ENCODE measurements around the gene ANGPTL8. TPM values are rescaled to one million over a fixed set of nuclear protein-coding genes. Genes with fewer than 3 reads are reported as not detected.

The ANGPTL8 gene, protein sequence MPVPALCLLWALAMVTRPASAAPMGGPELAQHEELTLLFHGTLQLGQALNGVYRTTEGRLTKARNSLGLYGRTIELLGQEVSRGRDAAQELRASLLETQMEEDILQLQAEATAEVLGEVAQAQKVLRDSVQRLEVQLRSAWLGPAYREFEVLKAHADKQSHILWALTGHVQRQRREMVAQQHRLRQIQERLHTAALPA
- total RNA-seq: not detected

DNA sequence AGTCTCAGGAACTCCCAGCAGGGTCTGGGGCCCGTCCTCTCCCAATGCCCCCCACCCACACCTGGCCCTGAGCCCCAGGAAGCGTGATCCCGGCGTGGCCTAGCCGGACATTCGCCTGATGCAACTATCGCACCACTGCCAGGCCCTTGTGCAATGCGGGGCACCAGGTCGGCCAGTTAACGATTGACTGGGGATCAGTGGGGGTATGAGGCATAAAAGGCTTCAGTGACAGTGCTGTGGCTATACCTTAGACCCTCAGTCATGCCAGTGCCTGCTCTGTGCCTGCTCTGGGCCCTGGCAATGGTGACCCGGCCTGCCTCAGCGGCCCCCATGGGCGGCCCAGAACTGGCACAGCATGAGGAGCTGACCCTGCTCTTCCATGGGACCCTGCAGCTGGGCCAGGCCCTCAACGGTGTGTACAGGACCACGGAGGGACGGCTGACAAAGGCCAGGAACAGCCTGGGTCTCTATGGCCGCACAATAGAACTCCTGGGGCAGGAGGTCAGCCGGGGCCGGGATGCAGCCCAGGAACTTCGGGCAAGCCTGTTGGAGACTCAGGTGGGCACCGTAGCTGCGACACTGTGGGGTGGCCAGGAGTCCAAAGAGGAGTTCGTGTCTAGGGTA lies at the start of gene ANGPTL8:
ANGPTL8 (plus strand) TSS at position 243 of the 624 bp plus-strand sequence; CDS start at position 262, 19 bp downstream.

DNA sequence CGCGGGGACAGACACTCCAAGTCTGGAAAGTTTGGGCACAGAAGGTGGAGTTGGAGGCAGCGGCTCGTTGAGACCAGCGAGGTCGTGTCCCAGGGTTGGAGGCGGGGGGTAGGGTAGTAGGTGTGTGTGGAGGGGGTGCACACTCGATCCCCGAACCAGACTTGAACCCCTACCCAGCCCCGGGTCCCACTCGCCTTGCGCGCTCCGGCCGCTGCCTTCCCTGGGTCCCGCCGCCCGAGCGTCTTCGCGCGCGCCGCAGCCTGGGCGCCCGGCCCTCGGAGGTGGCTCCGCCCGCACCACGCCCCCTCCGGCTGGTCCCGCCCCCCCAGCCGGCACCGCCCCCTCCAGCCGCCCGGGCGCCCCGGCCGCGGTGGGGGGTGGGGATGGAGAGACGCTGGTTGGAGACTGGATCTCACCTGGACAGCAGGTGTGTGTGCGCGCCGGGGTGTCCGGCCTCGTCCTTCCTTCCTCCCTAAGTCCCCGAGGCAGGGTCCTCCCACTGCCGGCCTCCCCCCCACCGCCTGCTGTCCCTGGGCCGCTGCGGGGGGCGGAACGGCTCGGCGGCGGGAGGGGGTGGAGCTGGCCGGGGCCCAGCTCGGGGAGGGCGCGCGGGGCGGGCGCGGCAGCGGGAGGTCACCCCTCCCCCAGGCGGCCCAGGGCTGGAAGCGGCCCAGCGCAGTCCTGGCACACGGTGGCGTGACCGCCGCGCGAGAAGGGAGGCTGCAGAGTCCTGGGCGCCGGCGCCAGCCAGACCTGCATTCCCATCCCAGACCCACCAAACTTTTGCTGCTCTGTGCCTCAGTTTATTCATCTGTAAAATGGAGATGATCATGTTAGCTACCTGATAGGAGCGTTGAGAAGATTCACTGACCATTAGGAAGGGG lies 41.9 kb upstream of the ANGPTL8 start, which contains the start of gene KANK2:
KANK2 (minus strand) TSS at position 255 of the 884 bp plus-strand sequence. CDS start 3,034 bp downstream, outside the sequence.

DNA sequence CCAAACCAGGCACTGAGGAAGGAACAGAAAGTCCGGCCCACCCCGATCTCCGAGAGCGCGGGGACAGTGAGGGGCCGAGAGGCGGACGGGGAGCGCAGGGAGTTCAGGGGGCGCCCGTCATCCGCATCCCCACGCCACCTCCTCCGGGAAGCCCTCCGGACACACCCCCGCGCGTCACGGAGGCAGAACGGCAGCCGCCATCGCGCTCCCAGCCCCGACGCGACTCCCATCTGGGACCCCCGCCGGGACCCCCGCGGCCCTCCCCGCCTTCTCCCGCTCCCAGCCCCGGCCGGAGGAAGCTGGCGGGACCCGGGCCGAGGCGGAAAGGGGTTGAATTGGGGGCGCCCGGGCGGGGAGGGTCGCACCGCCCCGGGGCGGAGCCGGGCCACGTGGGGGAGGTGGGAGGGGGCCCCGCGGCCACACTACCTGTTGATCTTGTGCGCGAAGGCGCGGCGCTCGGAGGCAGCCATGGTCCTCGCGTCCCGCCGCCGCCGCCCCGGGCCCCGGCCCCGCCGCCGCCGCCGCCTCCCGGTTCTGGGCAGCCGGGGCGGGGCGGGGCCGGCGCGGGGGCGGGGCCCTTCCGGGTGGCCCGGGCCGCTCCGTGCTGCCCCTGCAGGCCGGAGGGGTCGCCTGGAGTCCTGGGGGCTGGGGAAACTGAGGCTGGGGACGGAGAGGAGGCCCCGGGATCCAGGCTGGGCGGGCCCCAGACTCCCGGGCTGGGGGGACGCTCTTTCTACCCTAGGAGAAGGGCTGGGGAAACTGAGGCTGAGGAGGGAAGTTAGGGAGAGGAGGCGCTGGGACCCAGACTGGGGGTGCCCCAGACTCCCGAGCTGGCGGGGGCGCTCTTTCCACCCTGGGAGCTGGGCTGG lies 22.8 kb downstream of the ANGPTL8 start, which contains the start of gene DOCK6:
DOCK6 (minus strand) TSS at position 554 of the 869 bp plus-strand sequence; CDS start at position 470, 84 bp downstream.

Other genes with a start within 250 kb of the ANGPTL8 start
- 29.8 TPM for gene LDLR, start 150.2 kb upstream of the ANGPTL8 start, total RNA-seq
- gene SPC24, start 83.8 kb upstream of the ANGPTL8 start, total RNA-seq: 9.0 TPM
- 12.2 TPM for gene KANK2, start 42.1 kb upstream of the ANGPTL8 start, total RNA-seq
- 3.7 TPM for gene DOCK6, start 22.9 kb downstream of the ANGPTL8 start, total RNA-seq
- 0.46 TPM for gene TSPAN16, start 56.5 kb downstream of the ANGPTL8 start, total RNA-seq
- 28.8 TPM for gene RAB3D, start 100.0 kb downstream of the ANGPTL8 start, total RNA-seq
- 53.1 TPM for gene TMEM205, start 106.6 kb downstream of the ANGPTL8 start, total RNA-seq
- 6.7 TPM for gene CCDC159, start 106.9 kb downstream of the ANGPTL8 start, total RNA-seq
- 66.7 TPM for gene PLPPR2, start 115.8 kb downstream of the ANGPTL8 start, total RNA-seq
- 1.2 TPM for gene SWSAP1, start 135.0 kb downstream of the ANGPTL8 start, total RNA-seq
- gene EPOR, start 144.7 kb downstream of the ANGPTL8 start, total RNA-seq: 3.2 TPM
- gene RGL3, start 179.7 kb downstream of the ANGPTL8 start, total RNA-seq: not detected
- gene ODAD3, start 195.5 kb downstream of the ANGPTL8 start, total RNA-seq: 2.8 TPM
- gene PRKCSH, start 196.0 kb downstream of the ANGPTL8 start, total RNA-seq: 53.1 TPM
- gene ELAVL3, start 241.4 kb downstream of the ANGPTL8 start, total RNA-seq: 118 TPM